ENCODE measurements around the gene NOS1AP. TPM values are rescaled to one million over a fixed set of nuclear protein-coding genes. Genes with fewer than 3 reads are reported as not detected.

Gene NOS1AP
- total RNA-seq, 3 donors from 2014 or later, result 11.8 to 17.4 (median 14.3) TPM

DNA sequence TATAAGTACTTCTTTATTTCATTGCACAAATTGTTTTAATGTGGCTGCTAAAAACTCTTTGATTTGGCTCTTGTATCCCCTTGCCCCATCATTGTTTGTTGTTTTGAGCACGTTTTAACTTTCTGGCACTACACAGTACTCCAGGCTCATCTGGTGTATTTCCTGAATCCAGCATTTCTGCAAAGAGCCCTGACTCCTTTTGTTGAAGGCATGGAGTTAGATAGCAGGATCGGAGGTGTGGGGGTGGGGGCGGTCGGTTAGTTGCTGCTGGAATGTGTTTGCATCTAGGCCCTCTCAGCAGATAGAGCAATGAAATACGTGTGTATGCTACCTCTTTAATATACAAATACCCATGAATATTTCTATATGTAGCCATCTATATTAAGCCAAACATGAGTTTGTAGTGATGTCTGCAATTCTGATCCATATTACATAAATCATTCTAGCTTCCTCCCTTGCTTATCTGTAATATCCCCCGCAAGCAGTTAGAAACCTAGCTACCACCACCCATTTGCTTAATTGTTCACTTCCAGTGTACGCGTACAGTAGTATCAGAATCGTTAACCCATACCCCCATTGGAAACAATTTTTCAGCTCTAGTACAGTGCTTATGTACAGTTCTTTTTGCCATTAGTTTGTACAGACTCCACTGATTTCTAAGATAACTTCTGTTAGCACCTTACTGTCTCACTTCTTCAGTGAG, 106.0 kb downstream of the NOS1AP start:
- no peak for ATAC-seq

GRCh38 chr1:162177126-162177525, 107.6 kb downstream of the NOS1AP start:
- H3K36me3 ChIP-seq (ENCODE audit: low read depth), result no peaks in the 10 kb centered on the region
- intact Hi-C loops (cut with DNase I, micrococcal nuclease), result no loop called here
- ATAC-seq, result peak; percentile 52

More for the DNA sequence above, 106.0 kb downstream of the NOS1AP start:
- H3K36me3 ChIP-seq (ENCODE audit: low read depth), result no peaks in the 10 kb centered on the region
- H3K9me3 ChIP-seq, result no peaks in the 10 kb centered on the region
- H3K4me3 ChIP-seq, result no peak overlapping the region
- DNase-seq, result no peak
- TF ChIP-seq CTCF (IDR thresholded peaks at IDR 0.05), result no peak
- H3K4me1 ChIP-seq (ENCODE audit: low read depth), result peaks cover 8% of the 10 kb centered on the region
- intact Hi-C loops (cut with DNase I, micrococcal nuclease), result no loop called here

GRCh38 chr1:162178432-162178831, 108.9 kb downstream of the NOS1AP start:
- ATAC-seq, result peak; percentile 45
- TF ChIP-seq CTCF (IDR thresholded peaks at IDR 0.05), result no peak
- DNase-seq, result no peak
- Histone ChIP-seq H3K9me3 (no peaks in the 10 kb centered on the region), H3K4me1 (ENCODE audit: low read depth) (peaks cover 8% of the 10 kb centered on the region), H3K36me3 (ENCODE audit: low read depth) (no peaks in the 10 kb centered on the region), H3K4me3 (no peak overlapping the region)
- intact Hi-C loops (cut with DNase I, micrococcal nuclease), result no loop called here

More at GRCh38 chr1:162177126-162177525, 107.6 kb downstream of the NOS1AP start:
- no peak for DNase-seq
- no peak for TF ChIP-seq CTCF (IDR thresholded peaks at IDR 0.05)
- Histone ChIP-seq H3K4me1 (ENCODE audit: low read depth) (peaks cover 8% of the 10 kb centered on the region), H3K4me3 (no peak overlapping the region), H3K9me3 (no peaks in the 10 kb centered on the region)

DNA sequence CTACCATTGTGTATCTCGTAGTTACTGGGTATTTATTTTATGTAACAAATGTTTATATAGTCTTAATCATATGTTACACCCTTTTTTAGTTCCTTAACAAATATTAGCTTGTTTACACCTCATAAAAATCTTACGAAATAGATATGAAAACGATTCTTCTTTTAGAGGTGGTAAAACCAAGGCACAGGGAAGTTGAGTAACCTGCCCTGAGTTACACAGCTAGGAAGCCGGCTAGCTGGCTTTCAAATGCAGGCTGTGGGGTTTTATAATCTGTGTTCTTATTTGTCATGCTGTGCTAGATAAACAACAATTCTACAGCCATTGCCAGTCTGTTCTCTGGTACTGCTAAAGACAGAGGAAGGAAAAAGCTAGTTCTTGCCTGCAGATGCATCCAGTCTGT, 109.6 kb downstream of the NOS1AP start:
- peak in 1 of 3 donors; percentile 19 for DNase-seq
- intact Hi-C loops (cut with DNase I, micrococcal nuclease), result no loop called here
- H3K4me3 ChIP-seq, result no peak overlapping the region

GRCh38 chr1:162180813-162181212, 111.3 kb downstream of the NOS1AP start:
- no peak for DNase-seq
- Histone ChIP-seq H3K4me1 (ENCODE audit: low read depth) (peaks cover 8% of the 10 kb centered on the region), H3K36me3 (ENCODE audit: low read depth) (no peaks in the 10 kb centered on the region), H3K4me3 (no peak overlapping the region), H3K9me3 (no peaks in the 10 kb centered on the region)
- TF ChIP-seq CTCF (IDR thresholded peaks at IDR 0.05), result no peak
- intact Hi-C loops (cut with DNase I, micrococcal nuclease), result no loop called here
- no peak for ATAC-seq

More for the DNA sequence above, 109.6 kb downstream of the NOS1AP start:
- no peak for TF ChIP-seq CTCF (IDR thresholded peaks at IDR 0.05)
- Histone ChIP-seq H3K9me3 (no peaks in the 10 kb centered on the region), H3K36me3 (ENCODE audit: low read depth) (no peaks in the 10 kb centered on the region), H3K4me1 (ENCODE audit: low read depth) (peaks cover 8% of the 10 kb centered on the region)
- peak; percentile 91 for ATAC-seq

Measured in mucosa of descending colon (tissue), 3 donors.